K562 (cell line): Measurements from ENCODE around the gene MXRA7. TPM values are rescaled to one million over a fixed set of nuclear protein-coding genes. Genes with fewer than 3 reads are reported as not detected.

Experiments
- DPF2 ChIP-seq: fragments of 450-650 bp; IDR thresholded peaks from 2 replicates; pipeline ENCODE4 v1.6.1; 2016
- EGR1 ChIP-seq: fragments of 450-650 bp; conservative IDR thresholded peaks from 2 replicates; pipeline ENCODE4 v1.6.1; 2017; ENCODE audit warnings: mild to moderate bottlenecking
- HLTF ChIP-seq: fragments of 450-650 bp; IDR thresholded peaks from 2 replicates; pipeline ENCODE4 v1.6.1; 2016
- L3MBTL2 ChIP-seq: fragments of 450-650 bp; IDR thresholded peaks from 2 replicates; pipeline ENCODE4 v1.6.1; 2016; ENCODE audit warnings: mild to moderate bottlenecking, moderate library complexity
- MEIS2 ChIP-seq: fragments of 450-650 bp; IDR thresholded peaks from 2 replicates; pipeline ENCODE4 v1.6.1; 2014; ENCODE audit warnings: mild to moderate bottlenecking; ENCODE audit not compliant: partially characterized antibody
- PHF21A ChIP-seq: fragments of 450-650 bp; IDR thresholded peaks from 2 replicates; pipeline ENCODE4 v1.6.1; 2017; ENCODE audit warnings: low read depth, borderline replicate concordance
- polyA plus RNA-seq, 8 experiments: library from polyadenylated mRNA; depleted of rRNA in 4 of 8; stranded (reverse) in 5 of 8; unstranded in 3 of 8; fragments of >200 nt; fragmentation: Nextera tagmentation in 2 of 8; fragmentation: Illumina TruSeq in 1 of 8; extraction: Ambion mirVana in 2 of 8; extraction: Trizol in 1 of 8; gene quantifications; 2 replicates each; pipeline versions ENCODE4 v1.2.1 to v1.2.3, GENCODE V29; 2011 to 2014; ENCODE audit warnings: inconsistent platforms in 1 of 8, missing spikeins in 1 of 8
- total RNA-seq, 7 experiments: library from RNA; depleted of rRNA in 6 of 7; stranded (reverse); fragments of >200 nt in 6 of 7; fragmentation: Illumina TruSeq in 2 of 7; extraction: Trizol in 2 of 7; gene quantifications; 2 replicates each; pipeline versions ENCODE4 v1.2.1 to v1.2.3, GENCODE V29; 2011 to 2021; ENCODE audit warnings: low replicate concordance in 1 of 7
- TF ChIP-seq, protein P1 (sequence below): fragments of 450-650 bp; IDR thresholded peaks from 2 replicates; pipeline ENCODE4 v1.6.1; 2016; ENCODE audit warnings: mild to moderate bottlenecking, moderate library complexity

The MXRA7 gene
- total and polyA plus RNA-seq, 9 of the 15 experiments (the other 6 are each of a cell fraction or from before 2014, with no cell fraction given) = 2.6 to 38.4 (median 14.3) TPM

DNA sequence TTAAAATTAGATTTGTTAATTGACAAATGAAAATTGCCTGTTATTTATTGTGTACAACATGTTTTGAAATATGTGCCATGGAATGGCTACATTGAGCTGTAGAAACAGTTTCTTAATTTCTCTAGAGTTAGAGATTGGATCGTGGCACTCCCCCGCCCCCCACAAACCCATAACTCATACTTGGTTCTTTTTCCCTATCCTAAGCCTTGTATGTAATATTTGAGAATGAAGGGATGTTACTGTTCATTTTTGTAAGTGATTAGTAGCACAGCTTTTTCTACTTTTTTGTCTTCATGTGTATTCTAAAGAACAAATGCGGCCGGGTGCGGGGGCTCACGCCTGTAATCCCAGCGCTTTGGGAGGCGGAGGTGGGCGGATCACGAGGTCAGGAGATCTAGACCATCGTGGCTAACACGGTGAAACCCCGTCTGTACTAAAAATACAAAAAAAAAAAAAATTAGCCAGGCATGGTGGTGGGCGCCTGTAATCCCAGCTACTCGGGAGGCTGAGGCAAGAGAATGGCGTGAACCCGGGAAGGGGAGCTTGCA, 28.9 kb upstream of the MXRA7 start (continued):
- TF ChIP-seq, protein P1, sequence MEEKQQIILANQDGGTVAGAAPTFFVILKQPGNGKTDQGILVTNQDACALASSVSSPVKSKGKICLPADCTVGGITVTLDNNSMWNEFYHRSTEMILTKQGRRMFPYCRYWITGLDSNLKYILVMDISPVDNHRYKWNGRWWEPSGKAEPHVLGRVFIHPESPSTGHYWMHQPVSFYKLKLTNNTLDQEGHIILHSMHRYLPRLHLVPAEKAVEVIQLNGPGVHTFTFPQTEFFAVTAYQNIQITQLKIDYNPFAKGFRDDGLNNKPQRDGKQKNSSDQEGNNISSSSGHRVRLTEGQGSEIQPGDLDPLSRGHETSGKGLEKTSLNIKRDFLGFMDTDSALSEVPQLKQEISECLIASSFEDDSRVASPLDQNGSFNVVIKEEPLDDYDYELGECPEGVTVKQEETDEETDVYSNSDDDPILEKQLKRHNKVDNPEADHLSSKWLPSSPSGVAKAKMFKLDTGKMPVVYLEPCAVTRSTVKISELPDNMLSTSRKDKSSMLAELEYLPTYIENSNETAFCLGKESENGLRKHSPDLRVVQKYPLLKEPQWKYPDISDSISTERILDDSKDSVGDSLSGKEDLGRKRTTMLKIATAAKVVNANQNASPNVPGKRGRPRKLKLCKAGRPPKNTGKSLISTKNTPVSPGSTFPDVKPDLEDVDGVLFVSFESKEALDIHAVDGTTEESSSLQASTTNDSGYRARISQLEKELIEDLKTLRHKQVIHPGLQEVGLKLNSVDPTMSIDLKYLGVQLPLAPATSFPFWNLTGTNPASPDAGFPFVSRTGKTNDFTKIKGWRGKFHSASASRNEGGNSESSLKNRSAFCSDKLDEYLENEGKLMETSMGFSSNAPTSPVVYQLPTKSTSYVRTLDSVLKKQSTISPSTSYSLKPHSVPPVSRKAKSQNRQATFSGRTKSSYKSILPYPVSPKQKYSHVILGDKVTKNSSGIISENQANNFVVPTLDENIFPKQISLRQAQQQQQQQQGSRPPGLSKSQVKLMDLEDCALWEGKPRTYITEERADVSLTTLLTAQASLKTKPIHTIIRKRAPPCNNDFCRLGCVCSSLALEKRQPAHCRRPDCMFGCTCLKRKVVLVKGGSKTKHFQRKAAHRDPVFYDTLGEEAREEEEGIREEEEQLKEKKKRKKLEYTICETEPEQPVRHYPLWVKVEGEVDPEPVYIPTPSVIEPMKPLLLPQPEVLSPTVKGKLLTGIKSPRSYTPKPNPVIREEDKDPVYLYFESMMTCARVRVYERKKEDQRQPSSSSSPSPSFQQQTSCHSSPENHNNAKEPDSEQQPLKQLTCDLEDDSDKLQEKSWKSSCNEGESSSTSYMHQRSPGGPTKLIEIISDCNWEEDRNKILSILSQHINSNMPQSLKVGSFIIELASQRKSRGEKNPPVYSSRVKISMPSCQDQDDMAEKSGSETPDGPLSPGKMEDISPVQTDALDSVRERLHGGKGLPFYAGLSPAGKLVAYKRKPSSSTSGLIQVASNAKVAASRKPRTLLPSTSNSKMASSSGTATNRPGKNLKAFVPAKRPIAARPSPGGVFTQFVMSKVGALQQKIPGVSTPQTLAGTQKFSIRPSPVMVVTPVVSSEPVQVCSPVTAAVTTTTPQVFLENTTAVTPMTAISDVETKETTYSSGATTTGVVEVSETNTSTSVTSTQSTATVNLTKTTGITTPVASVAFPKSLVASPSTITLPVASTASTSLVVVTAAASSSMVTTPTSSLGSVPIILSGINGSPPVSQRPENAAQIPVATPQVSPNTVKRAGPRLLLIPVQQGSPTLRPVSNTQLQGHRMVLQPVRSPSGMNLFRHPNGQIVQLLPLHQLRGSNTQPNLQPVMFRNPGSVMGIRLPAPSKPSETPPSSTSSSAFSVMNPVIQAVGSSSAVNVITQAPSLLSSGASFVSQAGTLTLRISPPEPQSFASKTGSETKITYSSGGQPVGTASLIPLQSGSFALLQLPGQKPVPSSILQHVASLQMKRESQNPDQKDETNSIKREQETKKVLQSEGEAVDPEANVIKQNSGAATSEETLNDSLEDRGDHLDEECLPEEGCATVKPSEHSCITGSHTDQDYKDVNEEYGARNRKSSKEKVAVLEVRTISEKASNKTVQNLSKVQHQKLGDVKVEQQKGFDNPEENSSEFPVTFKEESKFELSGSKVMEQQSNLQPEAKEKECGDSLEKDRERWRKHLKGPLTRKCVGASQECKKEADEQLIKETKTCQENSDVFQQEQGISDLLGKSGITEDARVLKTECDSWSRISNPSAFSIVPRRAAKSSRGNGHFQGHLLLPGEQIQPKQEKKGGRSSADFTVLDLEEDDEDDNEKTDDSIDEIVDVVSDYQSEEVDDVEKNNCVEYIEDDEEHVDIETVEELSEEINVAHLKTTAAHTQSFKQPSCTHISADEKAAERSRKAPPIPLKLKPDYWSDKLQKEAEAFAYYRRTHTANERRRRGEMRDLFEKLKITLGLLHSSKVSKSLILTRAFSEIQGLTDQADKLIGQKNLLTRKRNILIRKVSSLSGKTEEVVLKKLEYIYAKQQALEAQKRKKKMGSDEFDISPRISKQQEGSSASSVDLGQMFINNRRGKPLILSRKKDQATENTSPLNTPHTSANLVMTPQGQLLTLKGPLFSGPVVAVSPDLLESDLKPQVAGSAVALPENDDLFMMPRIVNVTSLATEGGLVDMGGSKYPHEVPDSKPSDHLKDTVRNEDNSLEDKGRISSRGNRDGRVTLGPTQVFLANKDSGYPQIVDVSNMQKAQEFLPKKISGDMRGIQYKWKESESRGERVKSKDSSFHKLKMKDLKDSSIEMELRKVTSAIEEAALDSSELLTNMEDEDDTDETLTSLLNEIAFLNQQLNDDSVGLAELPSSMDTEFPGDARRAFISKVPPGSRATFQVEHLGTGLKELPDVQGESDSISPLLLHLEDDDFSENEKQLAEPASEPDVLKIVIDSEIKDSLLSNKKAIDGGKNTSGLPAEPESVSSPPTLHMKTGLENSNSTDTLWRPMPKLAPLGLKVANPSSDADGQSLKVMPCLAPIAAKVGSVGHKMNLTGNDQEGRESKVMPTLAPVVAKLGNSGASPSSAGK = 0 out of 2 replicates have a peak, but pooled peaks have one; percentile 24
- TF ChIP-seq HLTF (0 out of 2 replicates have a peak, but pooled peaks have one; percentile 30), MEIS2 (peak; percentile 54), DPF2 (peak; percentile 59), L3MBTL2 (0 out of 2 replicates have a peak, but pooled peaks have one; percentile 11), EGR1 (peak; percentile 94), PHF21A (0 out of 2 replicates have a peak, but pooled peaks have one; percentile 38)
